Nucleus accumbens (tissue), 56 donors: ENCODE measurements around the gene LLGL2.
"Not testable (repeated sequence)": the region's sequence is repeated elsewhere in the genome, so short reads cannot be mapped to it uniquely, and the experiment has no call there.

Source experiments
- DNase-seq, 56 donors: peaks; one replicate each; lab custom pipeline; 2025; lab: John Stamatoyannopoulos, UW

Gene LLGL2

DNA sequence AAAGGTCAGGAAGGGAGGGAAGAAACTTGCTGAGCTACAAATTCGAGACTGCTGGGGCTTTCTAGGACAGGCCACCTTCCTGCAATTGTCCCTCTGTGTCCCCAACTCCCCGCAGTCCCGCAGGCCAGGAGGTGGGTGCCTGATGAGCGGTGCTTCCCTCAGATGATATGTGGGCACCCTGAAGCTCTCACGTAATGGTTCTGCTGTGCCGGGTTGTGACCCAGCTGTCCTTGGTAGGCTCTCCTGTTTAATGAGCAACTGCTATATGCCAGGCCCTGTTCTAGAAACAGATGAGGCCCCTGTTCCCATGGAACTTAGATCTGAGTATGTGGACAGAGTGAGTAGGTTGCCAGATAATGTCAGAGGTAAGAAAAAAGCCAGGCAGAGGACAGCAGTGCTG is 40.1 kb downstream of the LLGL2 start:
- DNase-seq: no peak

DNA sequence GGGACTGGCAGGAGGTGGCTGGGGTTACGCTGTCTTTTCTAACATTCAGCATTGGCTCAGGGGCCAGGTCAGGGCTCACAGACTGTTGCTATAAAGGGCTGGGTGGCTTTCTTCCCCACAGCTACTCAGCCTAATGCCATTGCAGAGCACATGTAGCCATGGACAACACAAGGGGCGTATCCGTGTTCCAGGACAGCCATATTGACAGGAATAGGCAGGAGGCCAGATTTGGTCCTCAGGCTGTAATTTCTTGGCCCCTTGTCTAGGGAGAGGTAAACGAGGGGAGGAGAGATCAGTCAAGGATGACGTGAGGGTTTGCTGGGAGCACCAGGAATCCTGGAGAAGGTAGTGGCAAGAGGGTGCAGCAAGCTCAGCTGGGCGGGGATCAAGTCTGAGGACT is 40.9 kb downstream of the LLGL2 start:
- DNase-seq: no peak

DNA sequence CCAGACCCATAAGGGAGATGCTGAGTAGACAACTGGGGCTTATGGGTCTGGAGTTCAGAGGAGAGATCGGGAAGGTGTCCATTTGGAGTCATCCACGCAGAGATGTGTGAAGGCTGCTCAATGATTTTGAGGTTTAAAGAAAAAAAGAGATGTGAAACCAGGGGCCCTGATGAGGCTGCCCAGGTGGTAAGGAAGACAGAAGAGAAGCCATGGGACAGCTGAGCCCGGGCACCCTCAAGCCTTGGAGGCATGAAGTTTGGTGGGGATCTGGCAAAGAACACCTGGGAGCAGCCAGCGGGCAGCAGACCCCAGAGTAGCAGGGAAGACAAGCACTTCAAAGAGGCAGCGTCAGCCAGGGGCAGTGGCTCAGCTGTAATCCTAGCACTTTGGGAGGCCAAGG is 41.3 kb downstream of the LLGL2 start:
- no peak for DNase-seq

DNA sequence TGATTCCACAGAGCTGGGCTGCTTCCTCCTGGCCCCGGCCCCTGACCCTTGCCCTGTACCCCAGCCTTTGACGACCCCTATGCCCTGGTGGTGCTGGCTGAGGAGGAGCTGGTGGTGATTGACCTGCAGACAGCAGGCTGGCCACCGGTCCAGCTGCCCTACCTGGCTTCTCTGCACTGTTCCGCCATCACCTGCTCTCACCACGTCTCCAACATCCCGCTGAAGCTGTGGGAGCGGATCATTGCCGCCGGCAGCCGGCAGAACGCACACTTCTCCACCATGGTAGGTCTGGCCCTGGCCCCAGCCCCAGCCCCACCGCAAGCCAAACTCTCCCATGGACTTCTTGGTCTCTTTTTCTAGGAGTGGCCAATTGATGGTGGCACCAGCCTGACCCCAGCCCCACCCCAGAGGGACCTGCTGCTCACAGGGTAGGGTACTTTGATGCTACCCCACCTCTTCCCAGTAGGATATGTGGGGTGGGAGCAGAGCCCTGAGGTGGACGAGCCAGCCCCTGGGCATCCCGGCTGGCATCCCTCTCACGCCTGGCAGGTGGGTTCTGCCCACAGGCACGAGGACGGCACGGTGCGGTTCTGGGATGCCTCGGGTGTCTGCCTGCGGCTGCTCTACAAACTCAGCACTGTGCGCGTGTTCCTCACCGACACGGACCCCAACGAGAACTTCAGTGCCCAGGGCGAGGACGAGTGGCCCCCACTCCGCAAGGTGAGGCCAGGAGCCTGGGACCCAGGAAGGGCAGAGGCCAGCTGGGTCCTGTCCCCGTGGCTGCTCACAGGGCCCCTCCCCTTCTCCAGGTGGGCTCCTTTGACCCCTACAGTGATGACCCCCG is 43.1 kb downstream of the LLGL2 start:
- DNase-seq: no peak

DNA sequence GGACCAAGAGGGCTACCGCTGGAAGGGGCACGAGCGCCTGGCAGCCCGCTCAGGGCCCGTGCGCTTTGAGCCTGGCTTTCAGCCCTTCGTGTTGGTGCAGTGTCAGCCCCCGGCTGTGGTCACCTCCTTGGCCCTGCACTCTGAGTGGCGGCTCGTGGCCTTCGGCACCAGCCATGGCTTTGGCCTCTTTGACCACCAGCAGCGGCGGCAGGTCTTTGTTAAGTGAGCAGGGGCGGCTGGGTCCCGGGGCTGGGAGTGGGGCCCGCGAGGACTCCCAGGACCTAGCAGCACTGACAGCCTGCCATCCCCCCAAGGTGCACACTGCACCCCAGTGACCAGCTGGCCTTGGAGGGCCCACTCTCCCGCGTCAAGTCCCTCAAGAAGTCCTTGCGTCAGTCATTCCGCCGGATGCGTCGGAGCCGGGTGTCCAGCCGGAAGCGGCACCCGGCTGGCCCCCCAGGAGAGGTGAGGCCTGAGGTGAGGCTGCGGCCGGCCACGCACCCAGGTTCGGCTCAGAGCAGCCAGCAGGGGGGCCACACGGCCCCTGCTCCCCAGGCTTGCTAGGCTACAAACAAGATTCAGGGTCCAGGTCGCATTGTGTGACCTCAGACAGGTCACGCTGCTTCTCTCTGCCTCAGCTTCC is 44.7 kb downstream of the LLGL2 start:
- DNase-seq: no peak

DNA sequence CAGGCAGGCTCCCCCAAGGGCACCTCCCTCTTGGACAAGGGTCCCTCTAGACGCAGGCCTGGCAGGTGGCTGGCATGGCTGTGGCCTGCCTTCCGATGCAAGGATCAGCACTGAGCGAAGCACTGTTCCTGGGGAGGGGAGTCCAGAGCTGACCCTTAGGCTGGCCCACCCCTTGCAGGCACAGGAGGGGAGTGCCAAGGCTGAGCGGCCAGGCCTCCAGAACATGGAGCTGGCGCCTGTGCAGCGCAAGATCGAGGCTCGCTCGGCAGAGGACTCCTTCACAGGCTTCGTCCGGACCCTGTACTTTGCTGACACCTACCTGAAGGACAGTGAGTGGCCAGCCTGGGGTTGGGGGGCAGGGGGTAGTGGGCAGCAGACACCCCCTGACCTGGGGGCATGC is 45.3 kb downstream of the LLGL2 start:
- no peak for DNase-seq

DNA sequence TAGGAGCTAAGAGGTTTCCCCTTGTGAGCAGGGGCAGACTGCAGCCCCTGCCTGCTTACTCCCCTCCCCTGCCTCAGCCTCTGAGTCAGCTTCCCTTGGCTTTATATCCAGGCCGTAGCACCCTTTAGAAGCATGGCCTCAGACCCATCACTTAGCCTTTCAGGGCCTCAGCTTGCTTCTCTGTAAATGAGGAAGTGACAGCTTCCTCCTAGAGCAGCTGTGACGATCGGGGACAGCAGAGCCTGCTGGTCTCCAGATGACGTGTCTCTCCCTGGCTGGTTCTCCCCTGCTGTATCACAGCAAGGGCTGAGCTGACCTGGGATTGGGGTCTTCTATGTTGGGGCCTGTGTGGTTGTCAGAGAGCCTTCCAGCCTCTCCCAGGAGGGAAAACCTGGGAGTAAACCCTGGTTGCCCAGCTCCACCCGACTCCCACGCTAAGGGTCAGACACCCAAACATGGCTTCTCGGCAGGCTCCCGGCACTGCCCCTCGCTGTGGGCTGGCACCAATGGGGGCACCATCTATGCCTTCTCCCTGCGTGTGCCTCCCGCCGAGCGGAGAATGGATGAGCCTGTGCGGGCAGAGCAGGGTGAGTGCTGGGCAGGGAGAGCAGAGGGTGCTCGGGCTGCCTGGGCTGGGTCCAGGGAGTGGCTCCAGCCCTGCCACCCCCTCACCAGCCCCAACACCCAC is 45.8 kb downstream of the LLGL2 start:
- peak in 12 of 56 donors; percentile 9 to 45 (median 22) for DNase-seq

DNA sequence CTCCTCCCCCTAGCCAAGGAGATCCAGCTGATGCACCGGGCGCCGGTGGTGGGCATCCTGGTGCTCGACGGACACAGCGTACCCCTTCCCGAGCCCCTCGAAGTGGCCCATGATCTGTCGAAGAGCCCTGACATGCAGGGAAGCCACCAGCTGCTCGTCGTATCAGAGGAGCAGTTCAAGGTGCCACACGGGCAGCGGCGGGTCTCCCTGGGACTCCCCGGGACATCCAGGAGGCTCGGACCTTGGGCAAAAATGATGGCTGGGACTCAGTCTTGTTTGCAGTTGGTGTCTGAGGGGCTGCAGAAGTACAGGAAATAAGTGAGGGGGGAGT is 46.4 kb downstream of the LLGL2 start:
- no peak for DNase-seq

DNA sequence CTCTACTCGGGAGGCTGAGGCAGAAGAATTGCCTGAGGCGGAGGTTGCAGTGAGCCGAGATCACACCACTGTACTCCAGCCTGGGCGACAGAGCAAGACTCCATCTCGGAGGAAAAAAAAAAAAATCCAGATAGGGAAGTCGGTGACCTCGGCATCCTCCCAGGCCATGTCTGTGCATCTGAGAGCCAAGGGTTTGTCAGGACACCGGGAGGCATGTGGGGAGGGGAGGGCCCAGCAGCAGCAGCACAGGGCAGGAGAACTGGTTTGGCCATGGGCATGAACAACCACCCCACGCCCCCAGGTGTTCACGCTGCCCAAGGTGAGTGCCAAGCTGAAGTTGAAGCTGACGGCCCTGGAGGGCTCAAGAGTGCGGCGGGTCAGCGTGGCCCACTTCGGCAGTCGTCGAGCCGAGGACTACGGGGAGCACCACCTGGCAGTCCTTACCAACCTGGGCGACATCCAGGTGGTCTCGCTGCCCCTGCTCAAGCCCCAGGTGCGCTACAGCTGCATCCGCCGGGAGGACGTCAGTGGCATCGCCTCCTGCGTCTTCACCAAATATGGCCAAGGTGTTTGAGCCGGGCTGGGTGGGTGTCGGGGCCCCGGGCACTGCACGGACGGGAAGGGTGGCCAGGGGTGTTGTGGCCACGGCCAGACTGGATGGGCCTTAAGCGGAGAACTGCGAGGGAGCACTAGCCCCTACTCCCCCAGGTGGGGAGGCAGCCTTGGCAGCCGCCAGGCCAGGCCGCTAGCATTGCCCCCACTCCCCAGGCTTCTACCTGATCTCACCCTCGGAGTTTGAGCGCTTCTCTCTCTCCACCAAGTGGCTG is 47.4 kb downstream of the LLGL2 start:
- no peak for DNase-seq

DNA sequence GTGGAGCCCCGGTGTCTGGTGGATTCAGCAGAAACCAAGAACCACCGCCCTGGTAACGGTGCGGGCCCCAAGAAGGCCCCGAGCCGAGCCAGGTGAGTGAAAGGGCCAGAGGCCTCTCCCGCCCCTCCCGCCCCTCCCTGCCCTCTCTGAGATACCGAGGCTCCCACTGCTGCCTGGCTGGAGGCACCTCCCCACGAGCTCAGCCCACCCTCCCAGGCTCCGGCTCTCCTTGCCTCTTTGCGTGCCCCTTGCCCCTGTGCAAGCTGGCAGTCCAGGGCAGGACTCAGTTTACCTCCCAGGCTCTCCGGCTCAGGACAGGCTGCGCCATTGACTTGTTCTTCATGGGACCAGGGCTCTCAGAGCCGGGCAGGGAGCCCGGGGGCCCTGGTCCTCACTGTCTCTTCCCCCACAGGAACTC is 48.1 kb downstream of the LLGL2 start:
- DNase-seq: no peak

DNA sequence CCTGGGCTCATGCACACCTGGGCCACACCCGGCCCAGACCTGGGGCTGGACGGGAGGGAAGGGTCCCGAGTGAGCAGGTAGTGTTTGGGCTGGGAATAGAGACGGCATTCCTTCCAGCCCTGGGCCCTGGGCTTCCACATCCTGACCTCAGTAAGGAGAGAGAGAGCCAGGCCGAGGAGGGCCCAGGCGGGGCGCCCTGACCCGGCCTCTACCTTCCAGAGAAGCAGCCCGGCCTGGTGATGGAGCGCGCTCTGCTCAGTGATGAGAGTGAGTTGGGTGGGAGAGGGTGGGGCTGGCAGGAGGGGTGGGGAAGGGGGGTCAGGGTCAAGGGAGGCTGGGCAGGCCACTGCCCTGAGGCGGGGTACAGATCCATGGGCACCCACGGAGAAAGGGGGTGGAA is 48.5 kb downstream of the LLGL2 start:
- no peak for DNase-seq

DNA sequence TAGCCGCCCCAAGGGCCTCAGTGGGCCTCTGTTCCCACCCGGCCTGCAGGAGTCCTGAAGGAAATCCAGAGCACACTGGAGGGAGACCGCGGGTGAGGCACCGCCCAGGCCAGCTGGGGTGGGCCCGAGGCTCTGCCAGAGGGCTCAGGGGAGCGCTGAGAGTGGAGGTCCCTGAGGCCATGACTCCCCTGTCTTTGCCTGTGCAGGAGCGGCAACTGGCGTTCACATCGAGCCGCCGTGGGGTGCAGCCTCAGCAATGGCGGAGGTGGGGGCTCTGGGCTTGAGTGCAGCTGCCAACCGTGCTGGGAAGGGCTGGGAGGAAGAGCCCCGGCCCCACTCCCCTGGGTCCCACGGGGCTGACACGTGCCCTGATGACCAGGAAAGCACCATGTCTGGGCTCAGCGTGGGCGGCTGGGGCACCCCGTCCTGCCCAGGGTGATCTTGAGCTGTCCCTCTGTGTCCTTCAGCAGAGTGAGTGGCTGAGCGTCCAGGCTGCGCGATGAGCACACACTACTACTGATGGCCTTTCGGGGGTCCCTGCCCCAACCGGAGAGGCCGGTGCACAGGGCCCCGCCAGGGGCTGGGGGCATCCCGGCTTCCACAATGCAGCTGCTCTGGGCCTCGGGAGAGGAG is 49.0 kb downstream of the LLGL2 start:
- DNase-seq: no peak

DNA sequence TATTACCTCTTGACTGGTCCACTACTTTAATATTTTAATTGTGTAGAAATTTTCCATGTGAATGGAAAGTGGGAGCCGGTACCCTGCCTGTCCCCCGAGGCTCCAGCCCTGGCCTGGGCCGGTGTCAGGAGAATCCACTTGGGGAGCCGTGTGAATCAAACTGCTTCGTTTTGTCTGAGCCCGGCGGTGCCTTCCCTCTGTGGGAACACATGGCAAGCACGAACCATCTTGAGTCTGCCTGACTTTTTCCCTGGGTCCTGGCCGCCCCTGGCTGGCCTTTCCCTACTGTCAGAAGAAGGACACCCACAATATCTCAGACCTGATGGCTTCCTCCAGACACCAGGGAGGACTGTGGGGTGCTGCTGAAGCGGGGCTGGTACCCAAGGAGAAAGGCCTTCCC is 49.7 kb downstream of the LLGL2 start:
- DNase-seq: no peak

DNA sequence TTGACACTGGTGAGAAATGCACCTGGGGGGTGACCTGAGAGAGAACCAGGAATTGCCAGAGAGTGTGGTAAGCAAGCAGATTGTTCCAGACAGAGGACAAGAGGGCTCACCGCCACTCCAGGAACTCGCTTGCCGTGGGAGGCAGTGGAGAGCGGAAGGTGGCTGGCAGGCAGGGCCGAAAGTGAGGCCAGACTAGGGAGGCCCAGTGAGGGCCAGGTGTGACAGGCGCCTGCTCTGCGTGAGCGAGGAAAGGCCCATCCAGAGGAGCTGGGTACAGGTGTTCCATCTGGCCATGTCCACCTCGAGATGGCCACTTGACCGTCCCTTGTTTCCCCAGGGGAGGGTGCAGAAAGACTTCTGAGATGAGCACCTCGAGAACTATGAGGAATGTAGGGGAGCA is 50.2 kb downstream of the LLGL2 start:
- no peak for DNase-seq

DNA sequence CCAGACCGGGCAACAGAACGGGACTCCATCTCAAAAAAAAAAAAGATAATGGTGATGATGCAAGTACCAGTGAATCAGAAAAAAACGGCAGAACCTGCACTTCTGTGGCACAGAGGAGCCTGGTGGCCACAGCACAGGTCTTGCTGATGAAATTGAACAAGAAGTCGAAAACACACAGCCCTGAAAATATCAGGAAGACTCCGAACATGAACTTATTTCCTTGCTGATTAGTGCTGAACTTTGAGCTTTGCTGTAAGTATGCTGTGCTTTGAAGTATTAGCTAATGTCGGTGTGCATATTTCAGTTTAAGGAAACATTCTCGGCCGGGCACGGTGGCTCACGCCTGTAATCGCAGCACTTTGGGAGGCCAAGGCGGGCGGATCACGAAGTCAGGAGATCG is 51.2 kb downstream of the LLGL2 start:
- no peak for DNase-seq

DNA sequence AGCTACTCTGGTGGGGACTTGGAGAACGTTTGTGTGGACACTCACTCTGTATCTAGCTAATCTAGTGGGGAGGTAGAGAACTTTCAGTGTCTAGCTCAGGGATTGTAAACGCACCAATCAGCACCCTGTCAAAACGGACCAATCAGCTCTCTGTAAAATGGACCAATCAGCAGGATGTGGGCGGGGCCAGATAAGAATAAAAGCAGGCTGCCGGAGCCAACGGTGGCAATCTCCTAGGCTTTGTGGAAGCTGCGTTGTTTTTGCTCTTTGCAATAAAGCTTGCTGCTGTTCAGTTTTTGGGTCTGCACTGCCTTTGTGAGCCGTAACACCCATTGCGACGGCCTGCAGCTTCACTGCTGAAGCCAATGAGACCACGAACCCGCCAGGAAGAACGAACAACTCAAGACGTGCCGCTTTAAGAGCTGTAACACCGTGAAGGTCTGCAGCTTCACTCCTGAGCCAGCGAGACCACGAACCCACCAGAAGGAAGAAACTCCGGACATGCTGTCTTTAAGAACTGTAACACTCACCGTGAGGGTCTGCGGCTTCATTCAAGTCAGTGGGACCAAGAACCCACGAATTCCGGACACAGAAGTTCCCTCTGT is 55.7 kb downstream of the LLGL2 start:
- DNase-seq: not testable (repeated sequence)

DNA sequence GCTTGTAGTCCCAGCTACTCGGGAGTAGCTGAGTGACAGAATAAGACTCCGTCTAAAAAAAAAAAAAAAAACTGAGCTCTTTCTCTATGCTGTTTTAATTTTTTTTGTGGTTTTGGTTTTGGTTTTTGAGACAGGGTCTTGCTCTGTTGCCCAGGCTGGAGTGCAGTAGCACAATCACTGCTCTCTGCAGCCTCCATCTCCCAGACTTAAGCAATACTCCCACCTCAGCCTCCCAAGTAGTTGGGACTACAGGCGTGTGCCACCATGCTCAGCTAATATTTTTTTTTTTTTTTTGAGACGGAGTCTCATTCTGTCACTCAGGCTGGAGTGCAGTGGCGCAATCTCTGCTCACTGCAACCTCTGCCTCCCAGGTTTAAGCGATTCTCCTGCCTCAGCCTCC is 57.7 kb downstream of the LLGL2 start:
- DNase-seq: not testable (repeated sequence)

DNA sequence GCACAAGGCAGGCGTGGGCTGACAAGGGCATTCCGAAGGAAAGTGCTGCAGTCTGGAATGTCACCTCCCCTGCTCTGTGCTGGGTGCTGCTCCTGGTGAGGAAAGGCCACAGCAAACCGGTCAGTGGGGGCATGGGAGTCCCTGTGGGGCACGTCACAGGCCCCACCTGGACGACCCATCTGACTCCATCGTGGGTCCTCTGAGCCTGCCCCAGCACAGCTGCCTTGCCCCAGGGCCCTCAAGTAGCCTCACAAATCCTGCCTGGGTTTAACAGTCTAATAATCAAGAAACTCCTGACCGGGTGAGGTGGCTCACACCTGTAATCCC is 59.3 kb downstream of the LLGL2 start:
- DNase-seq: no peak

DNA sequence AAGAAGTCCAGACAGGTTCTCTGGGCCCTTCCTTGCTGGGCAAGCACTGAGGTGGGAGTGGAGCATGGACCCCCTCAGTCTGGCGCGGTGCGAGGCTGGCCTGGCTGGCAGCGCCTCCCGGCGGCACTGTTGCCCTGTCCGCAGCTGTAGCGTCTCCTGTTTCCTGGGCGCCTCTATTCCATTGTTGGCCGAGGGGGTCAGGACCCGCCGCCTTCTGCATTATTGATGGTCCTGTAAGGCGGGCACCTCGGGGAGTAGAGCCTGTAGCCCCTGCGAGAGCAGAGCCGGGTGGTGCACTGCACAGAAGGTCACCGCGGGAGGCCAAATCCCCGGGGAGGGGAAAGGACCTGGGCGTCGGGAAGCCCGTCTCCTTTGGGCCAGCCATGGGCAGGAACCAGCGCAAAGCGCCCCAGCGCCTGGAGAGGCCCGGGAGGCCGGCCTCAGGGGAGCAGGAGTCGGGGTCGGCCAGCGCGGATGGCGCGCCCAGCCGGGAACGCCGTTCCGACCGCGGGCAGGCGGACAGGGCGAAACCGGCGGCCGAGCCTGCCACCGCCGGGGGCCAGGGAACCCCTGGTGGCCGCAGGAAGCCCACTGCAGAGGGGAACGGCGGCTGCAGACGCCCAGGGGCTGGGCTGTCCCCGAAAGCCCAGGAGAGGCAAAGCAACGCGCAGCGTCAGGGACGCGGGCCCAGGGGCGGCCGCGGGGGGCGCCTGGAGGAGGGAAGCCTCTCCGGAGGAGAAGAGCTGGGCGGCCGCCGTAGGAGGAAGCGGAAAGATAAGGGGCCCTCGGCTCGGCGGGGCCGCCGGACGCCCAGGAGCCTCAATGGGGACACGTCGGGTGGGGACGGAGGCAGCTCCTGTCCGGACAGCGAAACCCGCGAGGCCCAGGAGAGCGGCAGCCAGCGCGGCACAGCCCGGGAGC is 62.4 kb downstream of the LLGL2 start, which contains the start of gene MYO15B:
TSS of gene MYO15B (plus strand) at position 126 of the 921 bp plus-strand sequence. CDS start at position 384, 258 bp downstream.
- DNase-seq: peak in 37 of 56 donors; percentile 13 to 77 (median 40)
